ENCODE results near the gene RFX2.

DNA sequence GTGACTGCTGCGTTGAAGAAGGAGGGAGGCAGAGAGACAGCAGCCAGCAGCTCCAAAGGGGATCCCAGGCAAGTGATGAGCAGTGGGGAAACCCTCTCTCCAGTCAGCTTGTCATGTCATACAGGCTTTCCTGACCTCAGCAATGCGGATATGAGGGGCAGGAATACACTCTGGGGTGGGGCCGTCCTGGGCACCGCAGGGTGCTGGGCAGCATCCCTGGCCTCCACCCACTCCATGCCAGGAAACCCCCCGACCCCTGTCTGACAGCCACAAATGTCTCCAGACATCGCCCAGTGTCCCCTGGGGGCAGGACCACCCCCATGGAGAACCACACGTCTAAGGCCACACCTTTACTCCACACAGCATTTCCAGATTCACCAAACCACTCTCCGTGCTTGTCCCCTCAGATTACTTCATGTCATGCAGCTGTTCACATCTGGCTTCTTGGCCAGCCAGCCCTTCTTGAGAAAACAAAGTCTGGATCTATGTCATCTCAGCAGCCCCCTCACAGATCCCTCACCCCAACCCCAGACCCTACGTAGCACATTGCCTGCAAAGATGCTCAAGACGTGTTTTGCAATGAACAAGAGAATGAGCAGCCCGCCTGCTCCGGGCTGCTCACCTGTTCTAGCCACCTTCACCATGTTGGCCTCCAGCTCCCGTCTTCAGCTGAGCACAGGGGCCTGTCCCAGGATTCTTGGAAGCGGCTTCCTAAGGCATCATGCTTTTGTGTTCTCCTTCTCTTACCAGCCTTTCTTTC lies 46.5 kb downstream of the RFX2 start:
- TF ChIP-seq CTCF (IDR thresholded peaks at IDR 0.05) (no peak), EP300 (IDR thresholded peaks at IDR 0.05) (no peak), POLR2A (IDR thresholded peaks at IDR 0.05) (no peak)
